NCI-H128 (cell line): Measurements from ENCODE around the gene GCK.

Source experiments
- DNase-seq: peaks from one replicate; lab custom pipeline; 2025; ENCODE audit not compliant: unreplicated experiment; lab: John Stamatoyannopoulos, UW

The GCK gene

DNA sequence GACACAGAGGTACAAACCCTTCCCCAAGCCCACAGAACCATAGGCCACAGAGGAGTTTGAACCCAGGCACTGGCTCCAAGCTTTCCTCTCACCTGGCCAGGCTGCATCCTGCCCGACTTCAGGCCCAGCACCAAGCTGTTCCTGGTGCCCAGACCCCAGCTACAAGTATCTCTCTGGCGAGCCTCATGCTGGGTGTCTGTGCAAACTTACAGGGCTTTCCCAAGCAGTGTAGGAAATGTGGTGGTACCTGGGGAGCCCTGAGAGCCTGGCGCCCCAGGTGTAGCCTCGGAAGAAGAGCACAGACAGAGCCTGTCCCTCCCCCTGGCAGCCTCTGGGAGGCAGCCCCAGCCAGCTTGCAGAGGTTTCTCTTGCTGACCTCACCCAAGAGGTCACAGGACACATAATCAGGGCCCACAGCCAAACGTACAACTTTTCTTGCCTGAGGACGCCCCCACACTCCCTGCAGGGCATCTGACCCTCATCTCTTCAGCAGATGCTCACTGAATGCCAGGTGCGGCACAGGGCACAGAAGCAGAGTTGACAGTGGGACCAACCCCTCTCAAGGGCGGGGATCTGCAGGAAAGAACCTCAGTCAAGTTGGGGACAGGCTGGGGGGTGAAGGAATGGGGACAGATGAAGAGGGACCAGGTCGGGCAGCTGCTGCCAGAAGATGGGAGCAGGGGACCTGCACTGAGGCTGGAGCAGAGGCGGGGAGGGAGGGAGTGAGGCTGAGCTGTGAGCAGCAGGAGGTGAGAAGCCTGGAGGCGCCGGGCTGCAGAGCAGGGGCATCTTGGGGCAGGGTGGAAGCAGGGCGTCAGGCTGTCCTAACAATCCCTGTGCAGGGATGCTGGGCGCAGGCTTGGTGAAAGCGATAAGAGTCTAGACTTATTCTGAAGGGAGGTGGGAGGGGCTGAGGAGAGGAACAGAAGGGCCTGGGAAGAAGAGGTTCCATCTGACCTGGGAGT is 31.8 kb downstream of the GCK start:
- no peak for DNase-seq

DNA sequence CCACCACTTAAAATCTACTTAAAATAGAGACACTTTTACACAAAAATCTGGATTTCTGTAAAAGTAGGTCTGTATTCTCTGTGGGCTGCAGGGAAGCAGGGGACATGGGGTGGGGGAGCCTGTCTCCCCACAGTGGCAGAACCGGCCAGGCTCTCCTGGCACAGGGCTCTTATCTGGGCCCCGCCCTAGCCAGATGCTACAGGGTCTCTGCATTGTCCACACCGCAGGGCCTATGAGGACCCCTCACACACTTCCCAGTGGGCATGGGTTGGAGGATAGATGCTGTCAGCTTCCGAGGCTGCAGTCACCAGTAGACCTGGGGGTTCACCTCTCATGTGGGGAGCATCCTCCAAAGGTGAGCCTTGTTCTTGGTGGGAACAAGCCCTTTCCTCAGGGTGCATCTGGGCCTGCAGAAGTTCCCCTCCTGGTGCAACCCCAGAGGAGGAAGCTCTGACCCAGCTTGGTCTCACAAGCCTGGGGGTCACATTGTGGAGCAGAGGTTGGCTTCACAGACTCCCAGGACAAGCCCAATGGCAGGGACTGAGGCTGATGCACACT is 32.7 kb downstream of the GCK start:
- DNase-seq, result no peak

DNA sequence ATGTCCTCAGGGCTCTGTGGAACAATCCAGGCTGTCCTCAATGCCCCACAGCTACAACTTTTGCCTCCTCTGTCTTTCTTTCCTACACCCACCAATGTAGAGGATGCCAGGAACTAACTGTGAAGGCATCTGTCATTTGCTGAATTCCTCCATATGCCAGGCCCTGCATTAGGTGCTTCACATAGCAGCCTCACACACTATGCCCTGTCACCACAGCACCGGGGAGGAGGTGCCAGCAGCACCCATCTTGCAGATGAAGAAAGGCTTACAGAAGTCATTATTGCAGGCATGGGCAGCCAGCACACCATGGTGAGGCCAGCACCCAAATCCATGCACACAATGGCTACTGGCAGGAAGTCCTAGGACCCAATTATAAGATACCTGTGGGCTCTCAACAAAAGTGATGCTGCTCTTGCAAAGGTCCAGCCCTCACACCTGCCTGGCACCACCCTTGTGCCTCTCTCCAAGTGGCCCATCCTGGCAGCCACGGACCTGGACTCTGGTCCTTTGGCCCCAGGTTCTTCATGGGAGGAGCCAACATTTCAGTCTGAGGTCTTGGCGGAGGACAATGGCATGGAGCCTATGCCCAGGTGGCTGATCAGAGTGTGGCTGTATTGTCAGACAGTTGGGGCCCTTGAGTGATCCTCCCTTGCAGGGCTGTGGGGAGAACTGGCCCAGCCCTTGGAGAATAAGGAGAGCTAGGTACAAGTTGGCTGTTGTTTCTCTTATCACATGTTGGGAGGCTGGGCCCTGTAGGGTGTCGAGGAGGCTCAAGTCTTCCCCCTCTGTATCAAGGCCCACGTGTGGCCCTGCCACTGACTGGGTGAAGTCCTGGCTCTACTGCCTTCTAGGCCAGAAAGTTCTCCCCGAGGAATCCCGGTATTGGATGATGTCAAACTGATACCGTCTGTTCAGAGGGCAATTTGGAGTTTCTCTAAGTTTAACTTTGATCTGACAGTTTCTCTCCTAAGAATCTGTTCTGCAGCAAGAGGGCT is 33.8 kb downstream of the GCK start:
- DNase-seq, result no peak

- no peak for DNase-seq
These were observed 34.5 kb downstream of the GCK start for GRCh38 chr7:44154703-44155102.

DNA sequence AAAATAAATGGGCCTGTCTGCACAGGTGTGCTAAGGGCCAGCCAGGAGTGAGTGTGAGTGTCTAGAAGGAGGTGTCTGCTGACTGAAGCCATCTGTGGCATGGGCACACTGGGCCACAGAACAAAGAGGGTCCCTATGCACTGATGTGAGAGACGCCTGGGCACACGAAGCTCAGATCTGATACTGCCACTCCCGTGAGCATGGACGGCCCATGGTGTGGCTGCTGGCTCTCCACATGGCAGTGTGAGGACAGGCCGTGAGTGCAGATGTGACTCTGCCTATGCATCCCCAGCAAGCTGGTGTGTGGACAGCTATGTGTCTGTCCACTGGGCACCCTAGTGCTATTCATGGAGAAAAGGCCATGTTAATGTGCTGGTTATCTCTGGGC is 35.3 kb downstream of the GCK start:
- no peak for DNase-seq

DNA sequence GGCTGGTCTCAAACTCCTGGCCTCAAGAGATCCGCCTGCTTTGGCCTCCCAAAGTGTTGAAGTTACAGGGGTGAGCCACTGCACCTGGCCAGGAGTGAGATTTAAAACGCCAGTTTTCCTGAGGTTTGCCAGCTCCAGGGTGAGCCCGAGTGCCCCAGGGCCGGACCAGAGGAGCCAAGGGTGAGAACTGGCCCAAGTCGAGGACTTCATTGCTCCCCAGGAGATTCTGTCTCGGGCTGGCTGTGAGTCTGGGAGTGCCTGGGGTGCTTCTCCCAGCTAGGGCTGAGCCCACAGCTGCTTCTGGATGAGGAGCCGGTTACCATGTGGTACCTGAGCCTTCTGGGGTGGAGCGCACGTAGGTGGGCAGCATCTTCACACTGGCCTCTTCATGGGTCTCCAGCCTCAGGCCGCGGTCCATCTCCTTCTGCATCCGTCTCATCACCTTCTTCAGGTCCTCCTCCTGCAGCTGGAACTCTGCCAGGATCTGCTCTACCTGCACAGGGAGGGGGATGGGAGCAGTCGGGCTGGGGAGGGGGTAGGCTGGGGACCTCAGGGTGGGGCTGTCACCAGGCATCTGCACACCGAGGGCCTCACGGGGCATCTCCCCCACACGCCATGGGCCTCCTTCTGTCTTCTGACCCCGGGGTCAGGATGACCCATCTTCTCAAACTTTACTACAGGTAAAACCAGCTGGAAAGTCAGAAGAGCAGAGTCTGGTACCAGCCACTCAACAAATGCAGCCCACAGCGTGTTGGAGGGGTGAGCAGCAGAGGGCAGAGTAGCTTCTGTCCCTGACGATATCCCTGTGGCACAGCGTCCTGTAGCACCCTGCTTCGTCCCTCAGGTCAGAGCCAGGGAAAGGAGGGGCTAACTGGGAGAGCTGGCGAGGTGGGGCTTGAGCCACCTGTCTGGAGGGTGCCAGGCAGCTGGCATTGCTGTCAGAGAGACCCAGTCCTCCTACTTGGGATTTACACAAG is 36.0 kb downstream of the GCK start:
- no peak for DNase-seq

DNA sequence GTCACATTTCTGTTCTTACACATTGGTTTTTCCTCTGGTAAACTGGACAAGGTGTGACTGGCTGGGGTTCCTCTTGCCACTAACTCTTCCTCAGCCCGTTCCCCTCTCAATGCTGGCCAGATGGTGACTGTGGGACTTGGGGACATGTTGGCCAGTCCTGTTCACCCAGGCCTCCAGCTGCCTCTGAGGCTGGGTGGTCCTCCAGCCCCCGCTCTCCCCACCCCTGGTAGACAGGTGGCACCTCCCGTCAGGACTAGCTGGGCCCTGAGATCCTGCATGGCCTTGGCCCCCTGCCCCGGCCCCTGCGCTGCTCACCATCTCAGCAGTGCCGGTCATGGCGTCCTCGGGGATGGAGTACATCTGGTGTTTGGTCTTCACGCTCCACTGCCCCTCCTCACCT is 37.3 kb downstream of the GCK start:
- DNase-seq, result no peak

- no peak for DNase-seq
These were observed 38.0 kb downstream of the GCK start for GRCh38 chr7:44150966-44151941.

- DNase-seq, result no peak
These were observed 38.8 kb downstream of the GCK start for GRCh38 chr7:44150466-44150832.

- DNase-seq, result no peak
These were observed 39.4 kb downstream of the GCK start for GRCh38 chr7:44149571-44150465.

- no peak for DNase-seq
These were observed 40.2 kb downstream of the GCK start for GRCh38 chr7:44148961-44149536.

DNA sequence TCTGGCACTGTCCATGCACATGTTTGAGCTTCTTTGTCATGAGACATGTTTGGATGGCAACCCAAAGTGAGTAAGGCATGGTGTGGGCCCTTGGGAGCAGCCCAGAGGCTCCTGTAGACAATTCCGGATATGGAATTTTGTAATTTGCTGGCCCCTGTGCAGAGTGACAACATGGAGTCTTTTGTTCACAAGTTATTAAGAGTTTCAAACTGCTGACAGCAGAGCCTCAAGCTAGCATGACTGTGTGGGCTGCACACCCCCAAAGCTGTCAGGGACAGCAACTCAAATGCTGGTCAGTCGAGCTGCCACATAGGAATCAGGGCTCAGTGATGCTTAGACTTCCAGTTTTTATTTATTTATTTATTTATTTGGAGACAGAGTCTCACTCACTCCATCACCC is 41.1 kb downstream of the GCK start:
- no peak for DNase-seq

GRCh38 chr7:44147026-44147991 is 41.9 kb downstream of the GCK start:
- no peak for DNase-seq

DNA sequence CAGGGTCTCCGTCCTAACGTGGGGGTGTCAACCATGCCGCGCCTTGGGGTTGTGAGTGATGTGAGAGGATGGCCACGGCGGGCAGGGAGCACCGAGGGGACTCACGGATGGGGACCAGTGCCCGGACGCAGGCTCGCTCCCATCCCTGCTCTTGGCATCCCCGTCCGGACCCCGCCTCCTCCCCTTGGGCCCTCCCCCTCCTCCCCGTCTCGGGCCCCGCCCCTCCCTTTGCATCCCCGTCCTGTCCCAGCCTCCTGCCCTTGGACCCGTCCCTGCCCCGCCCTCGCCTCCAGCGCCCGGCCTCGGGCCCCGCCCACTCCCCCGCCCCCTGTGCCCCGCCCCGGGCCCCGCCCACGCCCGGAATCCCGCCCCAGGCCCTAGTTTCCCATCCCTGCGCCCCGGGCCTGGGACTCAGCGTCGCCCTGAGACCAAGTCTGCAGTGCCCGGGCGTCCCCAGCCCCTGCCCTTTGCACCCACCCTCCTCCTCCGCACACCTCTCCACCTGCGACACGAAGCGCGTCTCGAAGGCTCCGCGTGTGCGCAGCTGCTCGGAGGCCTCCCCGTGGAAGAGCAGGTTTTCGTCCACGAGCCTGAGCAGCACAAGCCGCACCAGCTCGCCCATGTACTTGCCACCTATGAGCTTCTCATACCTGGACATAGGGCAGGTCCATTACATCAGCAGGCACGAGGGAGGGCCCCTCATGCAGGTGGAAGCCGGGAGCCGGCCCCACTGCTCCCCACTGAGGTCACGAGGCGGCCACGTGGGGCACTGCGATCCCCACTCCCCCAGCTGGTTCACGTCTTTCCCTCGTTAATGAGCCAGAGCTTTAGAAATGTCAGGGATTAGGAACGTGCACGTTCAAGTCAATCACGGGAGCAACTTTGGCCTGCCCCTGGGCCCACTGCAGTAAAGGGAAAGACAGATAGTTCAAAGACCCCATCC is 43.0 kb downstream of the GCK start:
- DNase-seq, result no peak

DNA sequence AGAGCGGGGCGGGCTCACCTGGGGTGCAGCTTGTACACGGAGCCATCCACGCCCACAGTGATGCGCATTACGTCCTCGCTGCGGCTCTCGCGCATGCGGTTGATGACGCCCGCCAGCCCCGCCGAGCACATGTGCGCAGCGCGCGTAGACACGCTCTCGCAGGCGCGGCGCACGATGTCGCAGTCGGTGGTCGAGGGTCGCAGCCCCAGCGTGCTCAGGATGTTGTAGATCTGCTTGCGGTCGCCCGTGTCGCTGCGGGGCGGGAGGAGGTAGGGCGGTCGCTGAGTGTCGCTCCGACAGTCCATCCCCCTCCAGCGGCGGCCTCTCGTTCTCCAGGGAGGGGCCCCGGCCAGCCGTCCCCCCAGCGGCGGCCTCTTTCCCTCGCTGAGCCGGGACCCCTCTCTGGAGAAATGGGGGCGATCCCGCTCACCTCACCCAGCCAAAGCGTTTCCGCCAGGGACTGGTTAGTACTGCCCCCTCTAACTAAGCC is 43.7 kb downstream of the GCK start:
- DNase-seq, result no peak
